IMR-90 (cell line): ENCODE data around the gene NDUFA5.

Experiments
- CEBPB ChIP-seq: IDR thresholded peaks from 2 replicates; pipeline ENCODE4 v1.6.1; 2012; ENCODE audit warnings: low read depth, low read length, improper control_type of control experiment
- CHD1 ChIP-seq: IDR thresholded peaks from 2 replicates; pipeline ENCODE4 v1.6.1; 2012; ENCODE audit warnings: low read depth, low read length, improper control_type of control experiment
- MAFK ChIP-seq: IDR thresholded peaks from 2 replicates; pipeline ENCODE4 v1.6.1; 2012; ENCODE audit warnings: low read depth, low read length, improper control_type of control experiment
- MAZ ChIP-seq: IDR thresholded peaks from 2 replicates; pipeline ENCODE4 v1.6.1; 2012; ENCODE audit warnings: low read depth, mild to moderate bottlenecking, low read length, improper control_type of control experiment, moderate library complexity, borderline replicate concordance
- POLR2A ChIP-seq: IDR thresholded peaks from 2 replicates; pipeline ENCODE4 v1.6.1; 2012; ENCODE audit warnings: mild to moderate bottlenecking, low read depth, low read length
- RAD21 ChIP-seq: IDR thresholded peaks from 2 replicates; pipeline ENCODE4 v1.6.1; 2012; ENCODE audit warnings: low read length, improper control_type of control experiment
- RCOR1 ChIP-seq: IDR thresholded peaks from 2 replicates; pipeline ENCODE4 v1.6.1; 2012; ENCODE audit warnings: mild to moderate bottlenecking, low read length, improper control_type of control experiment; ENCODE audit not compliant: insufficient replicate concordance
- RFX5 ChIP-seq: IDR thresholded peaks from 2 replicates; pipeline ENCODE4 v1.8.0; 2012; ENCODE audit warnings: low read depth, mild to moderate bottlenecking, low read length, moderate library complexity
- SMC3 ChIP-seq: fragments of 150-350 bp; IDR thresholded peaks from 2 replicates; pipeline ENCODE4 v1.6.1; 2016; ENCODE audit warnings: low read depth, mild to moderate bottlenecking, antibody characterized with exemption, low read length, moderate library complexity
- TF ChIP-seq, protein P1 (sequence below): conservative IDR thresholded peaks from 2 replicates; pipeline ENCODE4 v1.5.1; 2012; ENCODE audit warnings: mild to moderate bottlenecking, low read depth, low read length, improper control_type of control experiment
- TF ChIP-seq, protein P2 (sequence below): fragments of 150-350 bp; IDR thresholded peaks from 2 replicates; pipeline ENCODE4 v1.6.1; 2017; ENCODE audit warnings: mild to moderate bottlenecking, antibody characterized with exemption, low read length, low read depth

DNA sequence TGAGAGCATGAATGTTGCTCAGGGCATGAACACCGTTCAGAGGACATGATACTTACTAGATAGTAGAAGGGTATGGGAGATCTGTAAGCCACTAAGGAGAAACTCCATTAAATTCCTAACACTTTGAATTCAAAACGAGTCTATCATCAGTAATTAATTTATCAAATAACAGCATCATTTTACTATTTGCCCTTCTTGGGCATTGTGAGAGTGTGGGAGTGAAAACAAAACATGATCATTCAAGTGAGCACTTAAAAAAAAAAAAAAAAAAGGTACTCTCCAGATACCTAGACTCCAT lies 23.5 kb upstream of the NDUFA5 start:
- TF ChIP-seq, protein P1, sequence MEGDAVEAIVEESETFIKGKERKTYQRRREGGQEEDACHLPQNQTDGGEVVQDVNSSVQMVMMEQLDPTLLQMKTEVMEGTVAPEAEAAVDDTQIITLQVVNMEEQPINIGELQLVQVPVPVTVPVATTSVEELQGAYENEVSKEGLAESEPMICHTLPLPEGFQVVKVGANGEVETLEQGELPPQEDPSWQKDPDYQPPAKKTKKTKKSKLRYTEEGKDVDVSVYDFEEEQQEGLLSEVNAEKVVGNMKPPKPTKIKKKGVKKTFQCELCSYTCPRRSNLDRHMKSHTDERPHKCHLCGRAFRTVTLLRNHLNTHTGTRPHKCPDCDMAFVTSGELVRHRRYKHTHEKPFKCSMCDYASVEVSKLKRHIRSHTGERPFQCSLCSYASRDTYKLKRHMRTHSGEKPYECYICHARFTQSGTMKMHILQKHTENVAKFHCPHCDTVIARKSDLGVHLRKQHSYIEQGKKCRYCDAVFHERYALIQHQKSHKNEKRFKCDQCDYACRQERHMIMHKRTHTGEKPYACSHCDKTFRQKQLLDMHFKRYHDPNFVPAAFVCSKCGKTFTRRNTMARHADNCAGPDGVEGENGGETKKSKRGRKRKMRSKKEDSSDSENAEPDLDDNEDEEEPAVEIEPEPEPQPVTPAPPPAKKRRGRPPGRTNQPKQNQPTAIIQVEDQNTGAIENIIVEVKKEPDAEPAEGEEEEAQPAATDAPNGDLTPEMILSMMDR = no peak
- TF ChIP-seq MAZ (no peak), RCOR1 (no peak), CHD1 (no peak), MAFK (no peak), POLR2A (no peak), RAD21 (no peak), SMC3 (no peak), CEBPB (no peak), RFX5 (no peak)
- TF ChIP-seq, protein P2, sequence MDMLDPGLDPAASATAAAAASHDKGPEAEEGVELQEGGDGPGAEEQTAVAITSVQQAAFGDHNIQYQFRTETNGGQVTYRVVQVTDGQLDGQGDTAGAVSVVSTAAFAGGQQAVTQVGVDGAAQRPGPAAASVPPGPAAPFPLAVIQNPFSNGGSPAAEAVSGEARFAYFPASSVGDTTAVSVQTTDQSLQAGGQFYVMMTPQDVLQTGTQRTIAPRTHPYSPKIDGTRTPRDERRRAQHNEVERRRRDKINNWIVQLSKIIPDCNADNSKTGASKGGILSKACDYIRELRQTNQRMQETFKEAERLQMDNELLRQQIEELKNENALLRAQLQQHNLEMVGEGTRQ = no peak
